HG03196 (cell line): ENCODE data around the gene SARNP.
"Not testable (repeated sequence)": the region's sequence is repeated elsewhere in the genome, so short reads cannot be mapped to it uniquely, and the experiment has no call there.

Experiments
- ATAC-seq: cut with Tn5 transposase; IDR thresholded peaks from one replicate; pipeline ENCODE4 v1.9.1; 2021; ENCODE audit not compliant: unreplicated experiment

The SARNP gene

GRCh38 chr12:55817345-55818139 lies at the start of gene SARNP, which contains the start of gene ORMDL2:
SARNP (minus strand) TSS chr12:55817724; CDS start chr12:55817701, 23 bp downstream.
ORMDL2 (plus strand) TSS chr12:55818041; CDS start chr12:55819000, 959 bp downstream.
- peak; percentile 97 for ATAC-seq

DNA sequence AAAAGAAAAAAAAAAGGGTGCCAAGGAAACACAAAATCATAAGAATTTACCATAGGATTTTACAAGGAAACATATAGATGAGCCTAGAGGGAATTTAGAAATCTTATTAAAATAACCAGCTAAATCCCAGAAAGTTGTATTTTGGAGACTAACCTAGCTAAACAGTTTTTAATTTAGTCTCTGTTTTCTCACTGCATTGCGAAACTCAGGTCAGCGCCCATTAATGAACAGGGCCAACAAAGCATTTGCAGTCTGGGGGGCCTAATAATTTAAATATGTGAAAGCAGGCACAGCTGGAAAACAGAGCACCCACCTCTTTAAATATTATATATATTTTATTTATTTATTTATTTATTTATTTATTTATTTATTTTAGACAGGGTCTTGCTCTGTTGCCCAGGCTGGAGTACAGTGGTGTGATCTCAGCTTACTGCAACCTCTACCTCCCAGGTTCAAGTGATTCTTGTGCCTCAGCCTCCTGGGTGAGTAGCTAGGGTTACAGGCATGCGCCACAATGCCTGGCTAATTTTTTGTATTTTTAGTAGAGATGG lies 49.0 kb upstream of the SARNP start:
- ATAC-seq = not testable (repeated sequence)

GRCh38 chr12:55865327-55865726 lies 47.8 kb upstream of the SARNP start:
- no peak for ATAC-seq

GRCh38 chr12:55862931-55863330 lies 45.4 kb upstream of the SARNP start:
- not testable (repeated sequence) for ATAC-seq

GRCh38 chr12:55862286-55862685 lies 44.8 kb upstream of the SARNP start:
- no peak for ATAC-seq

DNA sequence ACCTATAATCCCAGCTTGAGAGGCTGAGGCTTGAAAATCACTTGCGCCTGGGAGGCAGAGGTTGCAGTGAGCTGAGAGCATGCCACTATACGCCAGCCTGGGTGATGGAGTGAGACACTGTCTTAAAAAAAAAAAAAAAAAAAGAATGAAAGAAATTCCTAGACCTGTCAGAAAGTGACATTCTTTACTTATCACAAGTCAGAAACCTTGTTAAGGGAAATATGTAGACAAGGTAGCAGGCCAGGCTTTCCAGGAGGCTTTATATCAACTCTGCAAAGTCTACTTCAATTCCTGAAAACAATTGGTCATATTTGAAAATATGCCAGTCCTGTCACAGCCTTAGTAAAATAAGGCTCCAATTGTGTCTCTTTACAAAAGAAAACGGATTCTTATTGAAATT lies 44.3 kb upstream of the SARNP start:
- no peak for ATAC-seq

DNA sequence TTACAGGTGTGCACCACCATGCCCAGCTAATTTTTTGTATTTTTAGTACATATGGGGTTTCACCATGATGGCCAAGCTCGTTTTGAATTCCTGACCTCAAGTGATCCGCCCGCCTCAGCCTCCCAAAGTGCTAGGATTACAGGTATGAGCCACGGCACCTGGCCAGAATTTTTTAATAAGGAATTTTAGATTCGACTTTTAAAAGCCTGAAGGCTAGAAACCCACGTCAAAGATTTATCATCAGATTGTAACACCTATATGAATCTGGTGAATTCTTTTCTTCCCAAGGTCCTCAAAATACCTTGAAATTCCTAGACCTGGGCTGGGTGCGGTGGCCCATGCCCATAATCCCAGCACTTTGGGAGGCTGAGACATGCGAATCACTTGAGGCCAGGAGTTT lies 43.9 kb upstream of the SARNP start:
- no peak for ATAC-seq

DNA sequence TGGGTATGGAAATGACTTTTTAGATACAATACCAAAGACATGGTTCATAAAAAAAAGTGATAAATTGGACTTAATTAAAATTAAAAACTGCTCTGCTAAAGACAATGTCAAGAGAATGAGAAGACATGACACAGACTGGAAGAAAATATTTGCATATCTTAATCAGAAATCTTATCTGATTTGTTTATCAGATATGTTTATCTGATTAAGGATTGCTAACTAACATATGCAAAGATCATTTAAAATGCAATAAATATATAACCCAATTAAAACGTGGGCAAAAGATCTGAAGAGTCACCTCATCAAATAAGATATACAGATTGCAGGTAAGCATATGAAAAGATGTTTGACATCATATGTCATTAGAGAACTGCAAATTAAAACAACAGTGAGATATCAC lies 35.2 kb upstream of the SARNP start:
- ATAC-seq = no peak

- ATAC-seq = no peak
Observed at GRCh38 chr12:55850893-55851292, 33.4 kb upstream of the SARNP start.

GRCh38 chr12:55850401-55850800 lies 32.9 kb upstream of the SARNP start:
- no peak for ATAC-seq

DNA sequence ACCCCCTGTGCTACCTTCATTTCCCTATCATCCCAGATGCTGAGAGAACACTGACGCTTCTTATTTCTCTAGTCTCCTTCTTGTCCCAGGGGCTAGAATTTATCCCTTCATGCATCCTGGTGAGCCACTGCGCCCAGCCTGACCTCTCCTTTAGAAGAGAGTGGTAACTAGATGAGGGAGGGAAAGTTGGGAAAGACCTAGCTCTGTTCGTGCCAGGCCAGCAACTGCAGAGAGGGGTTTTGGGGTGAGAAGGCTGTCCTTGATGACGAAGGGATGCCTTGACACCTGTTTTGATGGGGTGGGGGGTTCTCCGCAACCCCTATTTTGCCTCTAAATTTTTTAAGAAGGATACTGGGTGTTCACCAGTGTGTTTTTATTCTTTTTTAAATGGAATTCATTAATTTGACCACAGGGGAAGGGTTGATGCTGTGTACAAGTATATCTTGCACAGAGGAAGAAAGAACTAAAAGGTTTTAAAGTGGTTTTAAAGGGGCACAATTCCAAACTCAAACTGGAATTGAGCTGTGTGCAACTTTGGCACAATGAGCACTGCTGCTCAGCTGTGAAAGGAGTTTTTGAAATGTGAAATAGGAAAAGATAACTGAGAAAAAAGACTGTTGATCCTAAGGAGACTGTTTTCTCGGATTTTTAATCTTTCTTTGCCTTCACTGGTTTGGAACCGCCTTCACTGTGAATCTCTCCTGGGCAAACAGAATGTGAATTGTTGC lies 32.3 kb upstream of the SARNP start:
- ATAC-seq = no peak

DNA sequence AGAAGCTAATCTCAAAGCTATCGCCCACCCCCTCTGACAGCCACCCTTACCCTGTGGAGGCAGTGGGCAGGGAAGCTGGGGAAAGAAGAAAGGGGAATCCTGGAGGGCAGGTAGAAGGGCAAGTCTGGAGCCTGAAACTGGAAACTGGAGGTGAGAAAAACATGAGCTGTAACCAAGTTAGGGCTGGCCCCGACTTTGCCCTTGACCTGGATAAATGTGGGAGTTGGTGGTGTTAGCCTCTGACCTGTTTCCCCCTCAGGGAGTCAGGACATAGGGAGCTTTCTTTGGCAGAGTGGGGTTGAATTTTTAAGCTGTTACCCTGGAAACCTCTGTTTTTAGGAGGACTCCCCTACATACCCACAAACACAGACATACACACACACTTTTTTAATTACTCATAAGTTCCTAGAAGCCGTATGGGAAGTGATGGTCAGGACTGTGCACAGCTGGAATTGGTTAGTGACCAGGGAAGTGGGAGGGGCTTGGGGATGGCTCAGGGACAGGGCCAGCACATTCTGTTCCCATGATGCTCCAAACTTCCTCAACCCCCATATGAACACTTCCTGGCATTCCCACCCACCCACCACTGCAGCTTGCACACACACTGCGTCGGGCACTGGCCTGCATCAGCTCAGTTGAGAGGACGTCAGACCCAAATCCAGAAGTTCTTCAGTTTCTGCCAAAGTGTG lies 30.2 kb upstream of the SARNP start:
- ATAC-seq = no peak

DNA sequence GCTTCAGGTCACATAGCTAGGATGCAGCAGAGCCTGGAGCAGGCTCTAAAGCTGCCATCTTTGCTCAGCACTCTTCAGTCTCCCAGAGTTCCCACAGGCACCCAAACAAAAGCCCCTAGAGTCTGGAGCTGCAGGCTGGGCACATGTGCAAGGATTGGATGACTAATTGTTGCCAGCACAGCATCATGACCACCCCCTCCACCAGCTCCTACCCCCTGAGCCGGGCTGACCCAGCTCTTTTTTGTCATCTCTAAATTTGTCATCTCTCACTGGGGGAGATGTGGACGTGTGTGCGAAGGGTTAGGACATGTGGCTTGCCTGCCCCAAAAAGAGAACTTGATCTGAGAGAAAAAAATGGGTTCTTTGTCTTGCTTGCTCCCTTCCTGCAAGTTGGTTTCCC lies 29.5 kb upstream of the SARNP start:
- ATAC-seq = no peak

GRCh38 chr12:55845785-55846496 lies 28.4 kb upstream of the SARNP start:
- no peak for ATAC-seq

DNA sequence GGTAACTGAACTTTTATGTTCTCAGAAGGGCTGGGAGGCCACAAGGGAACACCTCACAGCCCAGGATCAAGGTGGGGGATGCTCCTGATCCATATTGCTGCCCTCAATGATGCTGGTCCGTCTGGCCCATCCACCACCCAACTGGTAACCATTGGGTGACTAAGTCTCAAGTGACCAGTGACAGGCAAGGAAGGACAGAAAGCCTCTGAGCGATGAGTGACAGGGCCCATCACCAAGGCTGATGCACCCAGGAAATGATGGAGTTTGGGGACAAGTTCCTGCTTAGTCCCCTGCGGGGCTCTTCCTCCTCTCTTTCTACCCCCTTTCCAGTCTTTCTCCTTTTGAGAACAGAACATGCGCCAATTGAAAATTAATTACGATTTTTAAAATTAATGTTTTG lies 27.8 kb upstream of the SARNP start:
- ATAC-seq = no peak

DNA sequence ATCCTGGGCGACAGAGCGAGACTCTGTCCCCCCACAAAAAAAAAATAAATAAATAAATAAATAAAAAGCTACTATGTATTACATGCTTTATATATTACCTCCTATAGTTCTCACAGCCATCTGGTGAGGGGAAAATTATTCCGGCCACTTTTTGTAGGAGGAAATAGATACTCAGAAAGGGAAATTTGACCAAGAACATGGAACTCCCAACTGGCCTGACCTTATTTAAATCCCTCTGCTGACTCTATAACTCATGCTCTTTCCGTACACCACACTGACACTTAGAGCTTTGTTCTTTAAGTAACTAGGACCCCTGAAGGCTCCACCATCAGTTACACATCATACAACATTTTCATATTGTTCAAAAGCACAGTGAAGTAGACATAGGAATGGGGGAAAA lies 27.4 kb upstream of the SARNP start:
- no peak for ATAC-seq

DNA sequence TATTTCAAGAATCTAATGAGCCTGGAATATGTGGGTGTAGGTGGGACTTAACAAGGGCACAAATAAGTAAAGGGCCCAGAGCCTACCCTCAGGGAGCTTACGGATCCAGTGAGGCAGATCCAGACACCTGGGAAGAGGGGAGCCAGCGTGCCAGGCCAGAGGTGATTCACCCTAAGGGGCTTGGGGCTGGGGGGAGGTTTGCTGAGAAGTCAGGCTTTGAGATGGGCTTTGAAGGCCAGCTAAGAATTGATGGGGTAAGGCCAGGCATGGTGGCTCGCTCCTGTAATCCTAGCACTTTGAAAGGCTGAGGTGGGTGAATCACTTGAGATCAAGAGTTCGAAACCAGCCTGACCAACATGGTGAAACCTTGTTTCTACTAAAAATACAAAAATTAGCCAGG lies 25.9 kb upstream of the SARNP start:
- ATAC-seq = no peak

- ATAC-seq = no peak
Observed at GRCh38 chr12:55842681-55843429, 25.3 kb upstream of the SARNP start, which contains the start of gene MMP19. MMP19 (minus strand) TSS chr12:55842936; CDS start chr12:55842830, 106 bp downstream.

DNA sequence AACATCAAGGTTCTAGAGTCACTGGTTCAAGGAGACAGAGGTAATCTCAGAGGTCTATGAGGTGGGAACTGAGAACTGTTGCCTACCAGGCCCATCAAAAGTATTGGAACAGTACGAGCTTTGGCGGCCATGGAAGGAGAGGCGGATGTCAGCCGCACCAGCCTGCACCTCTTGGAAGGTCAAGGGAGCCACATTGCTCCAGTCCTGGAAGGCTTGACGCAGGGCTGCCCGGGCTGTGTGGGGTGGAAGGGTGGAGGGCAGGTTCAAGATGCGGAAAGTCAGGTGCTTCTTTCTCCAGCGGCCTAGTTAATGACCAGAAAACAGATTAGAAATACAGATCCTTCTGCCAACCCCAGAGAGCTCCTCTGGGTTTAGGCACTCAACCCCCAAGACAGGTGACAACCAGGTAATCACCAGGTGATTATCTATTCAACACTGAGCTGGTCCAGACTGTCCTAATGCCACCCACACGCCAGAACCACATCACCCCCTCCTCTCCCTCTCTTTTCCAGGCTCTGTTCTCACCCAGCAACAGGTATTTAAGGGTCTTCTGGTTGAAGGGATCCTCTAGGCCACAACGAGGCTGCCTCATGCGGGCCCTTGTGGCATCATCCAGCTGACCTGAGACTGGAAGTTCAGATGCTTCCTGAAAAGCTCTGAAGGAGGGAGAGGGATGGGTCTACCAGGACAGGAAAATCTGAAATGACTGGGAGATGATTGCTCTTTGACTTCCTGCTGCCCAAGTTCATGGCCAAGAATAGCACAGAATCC lies 23.2 kb upstream of the SARNP start:
- ATAC-seq = no peak
